DND-41 (cell line): Measurements from ENCODE around the gene RADIL.

ENCODE experiments used
- CTCF ChIP-seq: IDR thresholded peaks from 2 replicates; pipeline ENCODE4 v1.5.1; 2012; ENCODE audit warnings: borderline replicate concordance, low read length, moderate library complexity, mild to moderate bottlenecking; ENCODE audit not compliant: poor library complexity, severe bottlenecking; ENCODE audit errors: extremely low read depth
- EZH2 ChIP-seq: IDR thresholded peaks from 3 replicates; pipeline ENCODE4 v1.6.1; 2012; ENCODE audit warnings: borderline replicate concordance, low read depth, mild to moderate bottlenecking, moderate library complexity, low read length, inconsistent platforms; ENCODE audit not compliant: severe bottlenecking

DNA sequence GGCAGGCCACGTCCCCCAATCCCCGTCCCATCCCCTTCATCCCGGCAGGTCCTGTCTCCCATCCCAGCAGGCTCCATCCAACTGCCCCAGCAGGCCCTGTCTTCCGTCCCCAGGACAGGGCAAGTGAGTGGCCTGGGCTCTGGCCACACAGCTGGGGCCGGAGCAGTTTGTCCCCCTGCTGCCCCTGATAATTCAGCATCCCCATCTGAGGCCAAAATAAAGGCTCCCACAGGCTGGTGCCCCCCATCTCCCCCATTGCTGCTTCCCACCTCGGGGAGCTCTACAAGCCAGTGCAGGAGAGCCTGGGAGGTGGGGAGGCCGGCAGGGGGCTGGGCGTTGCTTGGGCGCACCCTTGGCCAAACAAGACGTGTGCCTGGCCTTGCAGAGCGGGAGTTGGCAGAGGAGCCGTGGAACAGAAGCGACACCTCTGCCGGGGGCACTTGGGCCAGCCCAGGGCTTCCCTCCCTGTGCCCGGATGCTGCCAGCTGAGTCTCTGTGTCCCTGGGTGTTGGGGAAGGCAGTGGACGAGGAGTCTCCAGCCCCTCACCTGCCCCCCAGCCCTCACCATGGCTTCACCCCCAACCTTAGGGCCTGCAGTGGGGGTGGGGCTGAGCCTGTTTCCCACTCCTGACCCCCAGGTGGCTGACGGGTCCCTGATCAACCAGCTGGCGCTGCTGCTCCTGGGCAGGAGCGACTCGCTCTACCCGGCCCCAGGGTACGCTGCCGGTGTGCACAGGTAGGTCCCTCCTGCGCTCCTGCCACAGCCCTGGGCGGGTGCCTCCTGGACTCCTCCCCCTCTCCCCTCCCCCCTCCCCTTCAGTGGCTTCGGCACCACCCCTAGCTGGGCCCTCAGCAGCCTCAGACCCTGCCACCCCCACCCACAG, 94.1 kb downstream of the RADIL start:
- no peak for TF ChIP-seq CTCF
- no peak for TF ChIP-seq EZH2
